NCI-H146 treated with DMSO at 0.1 percent for 48 hours (cell line): ENCODE results near the gene MTUS2.
"Not testable (repeated sequence)": the region's sequence is repeated elsewhere in the genome, so short reads cannot be mapped to it uniquely, and the experiment has no call there.

Experiments used
- DNase-seq: peaks from one replicate; lab custom pipeline; 2025; ENCODE audit not compliant: unreplicated experiment; lab: John Stamatoyannopoulos, UW

MTUS2 gene

DNA sequence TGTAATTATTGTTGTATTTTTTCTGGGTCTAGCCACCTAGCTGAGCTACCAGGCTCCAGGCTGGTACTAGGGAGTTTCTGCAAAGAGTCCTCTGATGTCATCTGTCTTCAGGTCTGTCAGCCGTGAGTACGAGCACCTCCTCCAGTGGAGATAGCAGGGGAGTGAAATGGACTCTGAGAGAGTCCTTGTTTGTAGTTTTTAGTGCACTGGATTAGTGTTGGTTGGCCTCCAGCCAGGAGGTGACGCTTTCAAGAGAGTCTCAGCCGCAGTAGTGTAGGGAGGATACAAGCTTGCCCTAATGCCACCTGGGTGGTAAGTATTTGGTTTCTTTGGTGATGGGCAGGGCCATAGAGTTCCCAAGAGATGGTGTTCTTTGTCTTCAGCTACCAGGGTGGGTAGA, 390.5 kb downstream of the MTUS2 start:
- no peak for DNase-seq

DNA sequence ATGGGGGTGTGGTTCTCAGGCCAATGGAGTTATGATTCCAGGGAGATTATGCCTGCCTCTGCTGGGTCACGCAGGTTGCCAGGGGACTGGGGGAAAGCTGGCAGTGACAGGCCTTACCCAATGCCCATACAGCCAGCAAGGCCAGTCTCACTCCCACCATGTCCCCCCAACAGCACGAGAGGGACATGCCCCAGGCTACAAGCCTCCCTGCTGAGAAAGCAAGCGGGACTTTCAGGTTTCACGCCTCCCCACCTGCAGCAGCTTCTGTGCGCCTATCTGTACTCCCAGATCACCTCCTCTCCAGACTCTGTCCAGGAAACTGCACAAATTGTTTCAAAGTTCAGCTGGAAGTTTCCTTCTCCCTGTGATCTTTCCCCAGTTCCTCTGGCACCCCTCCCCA, 391.0 kb downstream of the MTUS2 start:
- DNase-seq: not testable (repeated sequence)

DNA sequence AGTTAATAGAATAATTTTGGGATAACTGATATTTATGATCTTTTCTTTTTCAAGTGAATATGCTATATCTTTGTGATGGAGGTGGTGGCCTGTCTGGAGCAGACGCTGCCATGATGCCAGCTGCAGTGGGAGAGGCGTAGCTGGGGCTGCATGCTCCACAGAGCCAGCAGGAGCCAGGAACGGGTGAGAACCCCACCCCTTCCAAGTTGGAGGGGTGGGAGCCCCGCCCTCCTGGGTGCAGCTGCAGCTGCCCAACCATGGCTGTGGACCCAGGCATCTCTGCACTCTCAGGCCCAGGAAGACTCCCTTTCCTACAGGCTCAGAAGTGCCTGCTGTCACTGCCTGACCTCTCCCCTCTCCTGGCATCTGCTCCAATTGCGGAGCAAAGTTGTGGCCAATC, 402.3 kb downstream of the MTUS2 start:
- no peak for DNase-seq

DNA sequence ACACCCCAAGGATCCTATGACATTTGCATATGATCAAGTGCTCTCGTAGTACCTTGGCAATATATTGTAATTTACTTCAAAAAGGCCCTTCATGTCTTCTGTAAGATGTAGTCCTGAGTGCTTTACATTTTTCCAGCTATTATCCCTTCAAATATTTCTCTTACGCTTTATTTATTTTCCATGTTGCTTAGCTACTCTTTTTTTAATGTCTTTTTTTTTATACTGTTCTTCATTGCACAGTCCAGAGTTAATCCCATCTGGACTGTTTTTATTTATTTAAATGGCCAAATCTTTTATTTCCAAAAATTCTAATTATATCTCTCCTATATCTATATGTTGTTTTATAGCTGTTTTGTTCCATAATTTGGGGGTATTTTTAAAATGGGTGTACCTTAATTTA, 404.1 kb downstream of the MTUS2 start:
- no peak for DNase-seq

DNA sequence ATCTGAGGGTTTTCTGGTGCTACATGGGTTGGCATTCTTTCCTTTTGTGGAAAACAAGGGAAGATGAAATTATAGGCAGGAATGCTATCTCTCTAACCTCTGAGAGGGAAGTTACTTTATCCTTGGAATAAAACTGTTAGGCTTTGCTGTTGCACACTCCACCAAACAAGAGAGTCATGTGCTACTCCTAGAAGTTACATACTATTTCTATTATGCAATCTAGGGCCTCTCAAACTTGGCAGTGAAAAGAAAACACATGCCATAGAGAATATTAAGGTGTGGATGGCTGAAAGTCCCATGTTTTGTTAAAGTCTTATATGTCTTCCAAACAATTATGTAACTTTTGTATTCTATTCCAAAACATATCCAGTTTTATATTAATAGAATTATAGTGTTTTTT, 407.4 kb downstream of the MTUS2 start:
- no peak for DNase-seq

DNA sequence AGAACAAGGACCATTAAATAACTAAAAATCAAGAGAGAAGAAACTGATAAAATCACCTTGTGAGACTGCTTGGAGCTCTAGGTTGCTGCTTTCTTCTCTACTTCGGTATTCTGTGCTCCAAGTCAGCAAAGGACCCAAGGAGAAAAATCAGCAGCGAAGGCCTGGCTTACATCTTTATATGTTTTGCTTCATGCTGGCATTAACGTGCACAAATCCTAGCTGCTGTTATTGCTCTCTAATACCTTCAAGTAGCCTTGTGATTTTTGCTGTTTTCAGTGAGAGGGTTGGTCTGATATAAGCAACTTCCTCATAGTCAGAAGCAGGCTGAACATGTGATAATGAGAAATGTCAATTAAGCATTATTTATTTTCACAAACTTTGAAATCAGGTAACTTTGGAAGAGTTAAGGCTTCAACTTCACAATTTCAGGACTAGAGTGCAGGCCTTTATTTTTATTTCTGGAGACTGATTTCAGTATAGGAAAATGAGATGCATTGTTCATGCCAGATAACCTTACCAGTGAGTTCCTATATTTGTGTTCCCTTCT, 410.2 kb downstream of the MTUS2 start:
- no peak for DNase-seq

DNA sequence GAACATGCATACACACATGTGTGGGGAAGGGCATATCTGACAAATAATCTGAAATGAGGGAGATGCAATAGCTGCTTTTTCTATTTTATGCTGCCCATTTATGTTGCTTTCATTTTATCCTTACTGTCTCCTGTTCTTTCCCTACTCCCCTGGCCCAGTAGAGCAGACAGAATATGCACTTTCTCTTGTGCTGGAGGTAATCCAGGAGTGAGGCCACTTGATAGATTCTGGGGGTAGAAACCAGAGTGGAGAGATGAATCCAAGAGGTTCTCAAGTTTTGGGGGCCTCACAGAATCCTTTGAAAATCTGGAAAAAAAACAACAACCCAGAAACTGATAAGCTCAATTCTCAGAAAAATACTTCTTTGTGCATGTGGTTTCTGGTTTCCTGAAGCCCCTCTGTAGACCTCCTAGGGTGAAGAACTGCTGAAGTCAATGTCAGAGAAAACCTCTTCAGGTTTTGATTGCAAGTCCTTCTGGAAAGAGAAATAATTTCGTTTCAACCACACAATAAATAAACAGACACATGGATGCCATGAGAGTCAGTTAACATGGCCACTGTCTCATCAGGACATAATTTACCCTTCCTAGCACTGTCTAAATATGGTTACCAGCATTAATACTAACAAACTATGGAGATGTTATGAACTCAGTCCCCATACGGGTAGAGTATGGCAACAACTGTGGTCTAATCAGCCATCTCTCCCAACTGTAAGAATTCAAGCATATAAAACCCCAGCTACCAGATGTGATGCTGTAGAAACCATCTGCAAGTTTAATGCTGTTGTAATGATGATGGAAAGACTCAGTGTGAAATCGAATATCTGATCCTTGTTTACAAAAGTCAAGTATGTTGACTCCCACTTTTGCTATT, 419.8 kb downstream of the MTUS2 start:
- DNase-seq: no peak

DNA sequence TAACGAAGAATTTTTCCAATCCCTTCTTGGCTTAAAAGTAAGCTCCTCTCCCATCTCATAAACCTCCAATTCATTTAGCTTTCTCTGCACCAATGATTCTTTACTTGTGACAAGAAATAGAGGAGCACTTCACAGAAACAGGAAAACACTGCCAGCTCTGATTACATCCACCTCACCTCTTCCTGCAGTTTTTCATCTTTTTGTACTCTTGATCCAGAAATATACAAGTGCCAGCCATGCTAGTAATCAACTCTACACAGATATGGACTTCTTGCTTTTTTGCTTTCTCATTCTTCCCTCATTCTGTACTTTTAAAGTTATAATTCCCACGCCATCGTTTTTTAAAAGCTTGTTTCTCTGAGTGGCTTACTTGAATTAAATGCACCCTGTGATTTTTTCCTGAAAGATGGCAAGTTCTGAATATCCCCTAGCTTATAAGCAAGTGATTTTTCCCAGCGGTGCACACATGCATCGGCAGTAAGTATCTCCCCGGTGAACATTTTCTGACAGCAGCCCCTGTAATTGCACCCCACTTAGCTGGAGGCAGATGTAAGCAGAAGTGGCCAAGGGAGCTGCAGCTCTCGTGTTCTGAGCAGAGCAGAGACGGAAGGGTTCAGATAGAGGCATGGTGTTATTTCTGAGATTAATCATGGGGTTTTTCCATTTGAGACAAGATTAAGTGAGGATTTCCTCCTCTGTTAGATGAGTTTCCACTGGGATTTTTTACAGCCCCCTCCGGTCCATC, 434.7 kb downstream of the MTUS2 start:
- no peak for DNase-seq

DNA sequence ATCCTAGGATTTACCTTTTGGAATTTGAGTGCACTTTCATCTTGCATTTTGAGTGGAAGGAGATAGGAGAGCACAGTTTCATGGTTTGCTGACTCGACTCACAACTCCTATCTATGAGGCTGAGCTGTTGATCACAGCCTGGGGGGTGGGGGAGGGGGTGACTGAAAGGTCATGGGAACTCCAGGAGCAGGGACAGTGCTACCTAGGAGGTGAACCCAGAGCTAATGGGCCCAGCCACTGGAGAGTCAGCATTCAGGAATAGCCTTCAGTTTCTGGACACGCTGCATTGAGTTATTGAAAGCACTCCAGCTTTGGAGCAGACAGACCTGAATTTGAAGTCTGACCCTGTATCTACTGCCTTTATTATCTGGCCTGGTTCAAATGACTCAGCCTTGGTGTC, 435.4 kb downstream of the MTUS2 start:
- DNase-seq: no peak

DNA sequence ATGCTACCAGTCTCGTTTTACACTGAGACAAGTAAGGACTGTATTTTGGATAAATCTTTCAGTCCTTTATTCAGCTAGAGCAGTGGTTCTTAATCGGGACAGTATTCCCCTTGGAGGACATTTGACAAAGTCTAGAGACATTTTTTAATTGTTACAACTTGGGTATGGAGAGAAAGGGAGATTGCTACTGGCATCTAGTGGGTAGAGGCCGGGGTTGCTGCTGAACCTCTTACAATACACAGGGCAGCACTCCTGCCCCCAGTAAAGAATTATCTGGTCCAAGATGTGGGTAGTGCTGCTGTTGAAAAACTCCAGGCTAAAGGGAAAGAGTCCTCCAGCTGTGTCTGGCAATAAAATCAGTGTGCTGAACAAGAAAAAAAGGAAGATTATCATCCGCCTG, 440.5 kb downstream of the MTUS2 start:
- no peak for DNase-seq

DNA sequence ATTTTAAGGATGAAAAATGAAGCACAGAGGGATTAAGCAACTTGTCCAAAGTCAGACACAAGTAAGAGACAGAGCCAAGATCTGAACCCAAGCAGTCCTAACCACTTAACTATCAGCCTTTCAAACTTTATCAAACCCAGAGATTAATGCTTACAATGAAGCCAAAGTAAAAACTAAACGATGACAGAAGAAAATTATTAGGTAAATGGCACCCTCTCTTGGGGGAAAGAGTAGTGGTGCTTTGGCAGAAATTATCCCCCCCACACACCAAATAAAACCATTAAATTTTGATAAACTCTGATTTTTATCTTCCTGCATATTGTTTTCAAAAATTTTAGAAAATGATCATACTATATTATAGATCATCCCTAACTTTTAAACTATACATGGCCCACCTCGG, 446.1 kb downstream of the MTUS2 start:
- DNase-seq: no peak

DNA sequence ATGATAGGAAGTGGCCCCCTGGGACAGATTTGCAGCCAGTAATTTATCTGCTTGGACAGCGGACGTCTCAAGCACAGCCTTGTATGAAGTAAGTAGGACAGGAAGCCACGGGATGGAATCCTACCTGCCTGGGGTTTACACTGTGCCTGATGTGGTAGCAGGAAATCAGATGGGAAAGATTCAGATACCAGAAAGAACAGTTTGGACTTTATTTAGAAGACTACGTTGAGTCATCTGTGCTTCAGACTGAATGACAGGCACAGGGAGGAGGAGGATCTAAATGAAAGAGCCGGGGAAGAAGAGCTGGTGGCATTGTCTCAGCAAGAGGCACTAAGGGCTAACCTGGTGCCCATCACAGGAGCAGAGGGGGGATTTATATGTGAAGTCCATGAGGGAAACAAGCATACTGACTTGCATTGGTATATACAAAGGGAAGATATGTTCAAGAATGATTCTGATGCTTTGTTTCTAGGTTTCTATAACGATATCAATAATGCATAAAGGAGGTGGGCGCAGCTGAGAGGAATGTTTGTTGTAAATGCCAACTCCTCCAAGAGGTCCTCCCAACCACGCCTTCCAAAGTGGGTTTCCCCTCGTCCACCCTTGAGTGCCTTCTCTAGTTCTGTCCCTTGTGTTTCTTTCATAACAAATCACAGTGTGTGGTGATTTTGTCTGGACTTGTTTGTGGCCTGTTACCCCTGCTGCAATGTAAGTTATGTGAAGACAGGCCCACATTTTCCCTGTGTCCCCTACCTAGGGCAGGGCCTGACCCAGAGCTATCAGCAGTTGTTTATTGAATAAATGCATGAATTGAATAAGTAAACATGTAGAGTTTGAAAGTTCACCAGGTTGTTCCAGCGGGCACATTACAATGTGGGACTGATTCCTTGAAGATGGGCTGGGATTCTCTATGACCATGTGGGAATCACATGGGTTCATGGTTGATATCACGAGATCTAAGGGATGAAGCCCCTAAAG, 446.9 kb downstream of the MTUS2 start:
- DNase-seq: no peak

DNA sequence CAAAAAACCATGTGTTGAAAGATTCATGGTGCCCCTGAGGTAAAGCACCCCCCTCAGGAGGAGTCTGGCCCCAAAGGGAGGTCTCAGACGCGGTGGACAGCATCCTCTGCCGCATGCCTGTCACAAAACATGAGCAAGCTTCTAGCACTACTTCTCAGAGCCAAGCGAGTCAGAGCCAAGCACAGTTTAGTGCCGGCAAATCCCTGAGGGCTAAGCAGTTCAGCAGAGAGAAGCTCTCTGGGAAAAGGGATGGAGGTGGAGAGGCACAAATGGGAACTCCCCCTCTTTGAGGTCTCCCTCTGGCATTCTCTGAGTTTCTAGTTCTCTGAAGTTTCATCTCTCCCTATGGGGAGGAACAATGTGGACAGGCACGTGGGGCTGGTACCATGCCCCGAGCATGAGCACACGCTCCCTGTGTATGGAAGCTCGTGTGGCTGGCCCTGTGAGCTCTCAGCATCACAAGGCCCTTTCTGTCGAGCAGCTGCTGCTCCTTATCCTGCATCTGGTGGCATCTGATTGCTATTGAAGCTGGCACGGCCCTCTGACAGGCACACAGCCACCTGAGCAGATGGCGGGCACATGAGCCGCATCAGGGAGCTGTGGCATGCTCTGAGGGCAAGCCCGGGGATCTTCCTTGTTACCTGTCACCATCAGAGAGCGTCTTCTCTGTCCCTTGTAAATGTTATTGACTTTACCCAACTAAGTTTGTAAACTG, 450.3 kb downstream of the MTUS2 start:
- no peak for DNase-seq

DNA sequence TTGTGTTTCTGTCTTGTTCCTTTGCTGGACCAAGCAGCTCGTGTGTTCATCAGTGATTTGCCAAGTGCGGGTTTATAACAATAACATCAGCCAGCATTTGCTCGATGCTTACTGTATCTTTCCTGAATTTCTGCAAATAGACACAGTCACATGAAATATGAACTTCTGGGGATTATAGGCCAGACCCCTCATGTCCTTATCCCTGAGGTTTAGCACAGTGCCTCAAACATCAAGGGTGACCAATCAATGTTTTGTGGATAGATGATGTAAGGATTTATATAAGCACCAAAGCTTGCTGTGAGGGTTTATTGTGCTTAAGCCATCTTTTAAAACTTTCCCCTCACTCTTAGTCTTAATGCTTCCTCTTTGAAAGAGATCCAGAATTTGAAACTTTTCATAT, 451.5 kb downstream of the MTUS2 start:
- DNase-seq: no peak

DNA sequence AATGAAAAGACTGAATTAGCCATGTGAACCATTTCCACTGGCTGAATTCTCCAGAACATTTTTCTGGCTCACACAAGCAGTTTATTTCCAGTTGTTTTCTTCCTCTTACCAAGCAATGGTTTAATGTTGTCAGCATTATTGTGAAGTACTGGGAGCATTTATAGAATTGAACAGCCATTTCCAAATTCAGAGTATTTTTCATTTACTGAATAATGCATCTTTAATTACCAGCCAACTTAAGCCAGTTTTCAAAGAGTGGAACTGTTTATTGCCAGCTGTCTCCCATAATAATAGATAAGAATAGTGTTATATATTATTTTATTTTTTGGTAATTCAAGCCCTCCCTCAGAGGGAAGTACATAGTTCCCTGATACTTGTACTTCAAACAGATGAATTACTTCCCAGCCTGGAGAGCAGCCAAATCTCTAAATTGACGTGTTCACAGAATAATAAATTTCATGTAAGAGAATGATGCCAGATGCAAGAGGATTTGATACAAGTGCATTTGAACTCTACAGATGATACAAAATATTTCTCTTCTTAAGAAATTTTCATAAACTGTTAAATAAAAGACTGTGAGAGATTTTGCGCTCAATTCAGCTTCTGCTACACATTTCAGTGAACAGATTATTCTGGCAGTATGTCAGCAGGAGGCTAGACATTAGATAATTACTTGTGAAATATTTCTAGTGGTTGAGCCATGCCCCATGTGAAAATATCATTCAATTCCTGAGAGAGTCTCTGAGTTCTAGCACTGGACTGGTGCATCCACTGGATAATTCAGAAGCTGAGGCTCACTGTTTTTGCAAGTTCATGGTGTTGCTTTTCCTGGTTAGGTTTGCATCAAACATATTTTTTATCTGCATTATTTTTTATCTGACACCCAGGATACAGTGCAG, 459.5 kb downstream of the MTUS2 start:
- no peak for DNase-seq

DNA sequence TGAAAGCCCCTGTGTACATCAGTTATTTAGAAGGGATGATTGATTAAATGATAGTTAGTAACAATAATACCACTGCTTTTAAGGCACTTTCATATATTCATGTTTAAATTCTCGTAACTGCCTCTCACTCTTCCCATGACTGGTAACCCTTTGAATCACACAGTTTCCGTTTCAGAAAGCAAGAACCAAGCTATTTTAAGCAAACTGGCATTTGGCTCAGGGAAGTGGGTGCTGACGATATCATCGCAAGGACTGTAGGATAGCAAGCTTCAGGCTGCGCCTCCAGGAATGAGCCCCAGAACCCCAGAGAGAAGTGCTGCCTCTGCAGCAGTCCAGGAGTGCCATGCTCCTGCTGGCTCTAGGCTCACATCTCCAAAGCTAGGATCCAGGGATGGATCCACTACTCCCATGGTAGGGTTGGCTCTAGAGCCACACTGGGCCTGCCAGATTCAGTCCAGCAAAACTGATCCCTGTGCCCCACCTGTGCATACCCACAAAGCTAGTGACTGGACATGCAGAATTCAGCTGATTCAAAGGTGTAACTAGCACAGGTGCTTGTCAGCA, 461.9 kb downstream of the MTUS2 start:
- no peak for DNase-seq

DNA sequence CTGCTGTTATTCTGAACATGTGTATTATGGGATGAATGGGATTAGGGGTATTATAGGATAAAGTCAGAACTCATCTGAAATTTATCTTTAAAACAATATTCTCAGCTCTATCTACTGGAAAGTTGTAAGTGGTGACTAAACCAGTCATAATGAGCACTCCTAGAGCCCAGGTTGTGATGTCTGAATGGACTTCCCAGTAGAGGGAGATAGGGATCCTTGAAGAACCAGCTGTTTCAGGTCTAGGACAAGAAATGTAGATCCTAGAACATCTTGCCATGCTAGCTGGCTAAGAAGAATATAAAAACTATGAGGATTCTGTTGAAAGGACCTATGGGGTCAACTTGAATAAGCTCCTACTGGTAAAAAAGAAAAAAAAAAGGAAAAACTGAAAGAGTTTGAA, 464.6 kb downstream of the MTUS2 start:
- no peak for DNase-seq

DNA sequence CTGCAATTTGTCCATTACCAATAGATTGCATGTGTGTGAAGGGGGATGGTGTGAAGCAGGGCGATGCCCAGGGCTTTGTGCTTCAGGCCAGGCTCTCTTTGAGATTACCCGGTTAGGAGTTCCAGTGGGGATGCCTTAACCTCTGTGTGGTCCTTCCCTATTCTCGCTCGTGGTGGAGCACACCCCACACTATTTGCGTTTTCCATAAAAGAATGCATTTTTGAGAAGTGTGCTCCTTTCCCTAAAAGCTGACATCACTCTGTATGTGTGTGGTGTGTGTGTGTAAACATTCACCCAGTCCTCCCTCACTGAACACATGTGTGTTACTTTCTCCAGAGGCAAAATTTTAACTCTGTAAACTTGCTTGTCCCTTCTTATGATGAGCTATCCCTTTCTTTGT, 467.1 kb downstream of the MTUS2 start:
- DNase-seq: no peak

DNA sequence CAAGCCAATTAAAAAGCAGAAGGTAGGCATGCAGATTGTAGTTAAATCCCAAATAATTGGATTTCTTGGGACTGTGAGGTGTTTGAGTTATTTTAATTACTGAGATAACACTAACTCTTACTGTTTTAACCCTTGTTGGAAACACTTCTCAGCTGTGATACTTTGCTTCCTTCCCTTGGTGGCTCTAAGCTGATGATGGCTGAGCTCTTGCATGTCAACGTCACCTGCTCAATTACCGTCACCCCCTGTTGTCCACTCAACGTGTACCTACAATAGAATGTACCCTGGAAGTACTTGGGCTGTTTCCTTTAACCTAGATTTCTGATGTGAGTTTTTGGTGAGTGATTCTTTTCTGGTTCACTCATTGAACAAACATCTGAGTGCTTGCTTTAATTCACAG, 471.9 kb downstream of the MTUS2 start:
- DNase-seq: no peak
